Hepatic stellate cell (primary cell): ENCODE data around the gene RADIL.

ENCODE experiments used
- DNase-seq: peaks from one replicate; pipeline ENCODE4 v3.0.0; 2011; ENCODE audit warnings: low spot score

The RADIL gene

GRCh38 chr7:4754433-4755010, 129.0 kb downstream of the RADIL start:
- no peak for DNase-seq

- peak; percentile 63 for DNase-seq
These were observed 129.7 kb downstream of the RADIL start for GRCh38 chr7:4753598-4754432.

- no peak for DNase-seq
These were observed 132.0 kb downstream of the RADIL start for GRCh38 chr7:4751398-4751947.

- no peak for DNase-seq
These were observed 133.7 kb downstream of the RADIL start for GRCh38 chr7:4749798-4750197.

- no peak for DNase-seq
These were observed 134.2 kb downstream of the RADIL start for GRCh38 chr7:4749363-4749762.
